GM19324 (cell line): Measurements from ENCODE around the gene RBM44.
"Not testable (repeated sequence)": the region's sequence is repeated elsewhere in the genome, so short reads cannot be mapped to it uniquely, and the experiment has no call there.

ENCODE experiments used
- ATAC-seq: cut with Tn5 transposase; IDR thresholded peaks from one replicate; pipeline ENCODE4 v1.9.1; 2021; ENCODE audit warnings: mild to moderate bottlenecking, moderate library complexity; ENCODE audit not compliant: unreplicated experiment, low FRiP score

RBM44 gene

DNA sequence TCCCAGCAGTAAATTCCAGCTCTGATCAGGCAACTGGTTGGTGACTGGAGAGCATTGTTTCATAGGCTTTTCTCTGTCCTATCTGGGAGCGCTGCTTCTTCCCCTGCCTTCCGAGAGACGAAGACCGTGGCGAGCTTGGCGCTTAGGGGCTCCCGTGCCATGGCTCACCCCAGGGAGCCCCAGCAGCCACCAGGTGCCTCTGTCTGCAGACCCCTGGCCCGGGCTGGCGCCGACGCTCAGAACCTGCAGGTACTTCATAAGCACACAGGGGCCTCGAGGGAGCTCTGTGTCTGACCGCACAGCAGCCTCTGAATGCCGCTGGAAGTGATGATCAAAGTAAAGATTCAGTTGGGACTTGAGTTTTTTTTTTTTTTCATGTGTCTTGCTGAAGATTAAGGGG lies 19.1 kb upstream of the RBM44 start:
- no peak for ATAC-seq

DNA sequence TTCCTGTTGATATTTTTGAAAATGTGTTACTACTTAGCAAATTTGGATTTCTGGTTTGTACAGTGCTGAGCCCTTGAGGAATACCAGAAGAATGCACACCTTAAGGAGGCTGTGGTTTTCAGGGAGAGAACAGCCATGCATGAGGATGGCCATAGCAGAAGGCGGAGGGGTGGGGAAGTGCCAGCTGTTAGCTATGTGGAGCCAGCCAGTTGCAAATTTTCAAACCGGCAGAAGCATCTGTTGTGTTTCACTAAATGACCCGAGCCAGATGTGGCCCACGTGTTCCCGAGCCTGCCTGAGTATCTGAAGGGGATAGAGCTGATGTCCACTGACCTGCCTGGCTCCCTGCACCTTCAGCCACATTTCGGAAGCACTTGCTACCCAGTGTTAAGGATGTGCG lies 16.4 kb upstream of the RBM44 start:
- no peak for ATAC-seq

DNA sequence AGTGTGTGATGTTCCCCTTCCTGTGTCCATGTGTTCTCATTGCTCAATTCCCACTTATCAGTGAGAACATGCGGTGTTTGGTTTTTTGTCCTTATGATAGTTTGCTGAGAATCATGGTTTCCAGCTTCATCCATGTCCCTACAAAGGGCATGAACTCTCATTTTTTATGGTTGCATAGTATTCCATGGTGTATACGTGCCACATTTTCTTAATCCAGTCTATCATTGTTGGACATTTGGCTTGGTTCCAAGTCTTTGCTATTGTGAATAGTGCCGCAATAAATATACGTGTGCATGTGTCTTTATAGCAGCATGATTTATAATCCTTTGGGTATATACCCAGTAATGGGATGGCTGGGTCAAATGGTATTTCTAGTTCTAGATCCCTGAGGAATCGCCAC lies 14.9 kb upstream of the RBM44 start:
- not testable (repeated sequence) for ATAC-seq

DNA sequence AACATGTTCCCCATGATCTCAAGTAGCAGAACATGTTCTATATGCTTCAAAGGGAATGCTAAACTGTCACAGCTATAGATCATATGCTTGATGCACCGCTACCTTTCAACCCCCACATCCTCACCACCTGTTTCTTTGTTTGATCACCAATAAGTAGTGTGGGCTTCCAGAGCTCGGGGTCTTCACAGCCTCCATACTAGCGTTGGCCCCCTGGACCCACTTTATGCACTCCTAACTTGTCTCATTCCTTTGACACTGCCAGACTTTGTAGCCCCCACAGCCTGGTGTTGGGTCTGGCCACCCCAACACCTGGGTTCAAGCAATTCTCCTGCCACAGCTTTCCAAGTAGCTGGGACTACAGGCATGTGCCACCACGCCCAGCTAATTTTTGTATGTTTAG lies 11.6 kb upstream of the RBM44 start:
- no peak for ATAC-seq

DNA sequence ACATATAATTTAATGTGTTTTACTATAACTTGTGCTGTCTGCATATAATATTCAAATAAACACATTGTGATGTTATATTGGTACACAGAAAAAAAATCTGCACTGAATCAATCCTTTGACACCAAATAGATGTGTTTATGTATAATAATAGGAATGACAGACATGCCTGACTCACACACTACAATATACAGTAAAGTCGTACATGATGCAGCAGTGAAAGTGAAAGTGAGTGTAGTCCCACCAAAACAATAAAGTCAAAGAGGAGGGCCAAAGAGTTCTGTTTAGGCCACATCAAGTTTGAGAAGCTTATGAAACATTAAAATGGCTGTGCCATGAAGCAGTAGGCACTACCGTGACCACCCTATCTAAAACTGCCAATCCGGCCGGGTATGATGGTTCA lies 8.2 kb upstream of the RBM44 start:
- ATAC-seq = no peak

DNA sequence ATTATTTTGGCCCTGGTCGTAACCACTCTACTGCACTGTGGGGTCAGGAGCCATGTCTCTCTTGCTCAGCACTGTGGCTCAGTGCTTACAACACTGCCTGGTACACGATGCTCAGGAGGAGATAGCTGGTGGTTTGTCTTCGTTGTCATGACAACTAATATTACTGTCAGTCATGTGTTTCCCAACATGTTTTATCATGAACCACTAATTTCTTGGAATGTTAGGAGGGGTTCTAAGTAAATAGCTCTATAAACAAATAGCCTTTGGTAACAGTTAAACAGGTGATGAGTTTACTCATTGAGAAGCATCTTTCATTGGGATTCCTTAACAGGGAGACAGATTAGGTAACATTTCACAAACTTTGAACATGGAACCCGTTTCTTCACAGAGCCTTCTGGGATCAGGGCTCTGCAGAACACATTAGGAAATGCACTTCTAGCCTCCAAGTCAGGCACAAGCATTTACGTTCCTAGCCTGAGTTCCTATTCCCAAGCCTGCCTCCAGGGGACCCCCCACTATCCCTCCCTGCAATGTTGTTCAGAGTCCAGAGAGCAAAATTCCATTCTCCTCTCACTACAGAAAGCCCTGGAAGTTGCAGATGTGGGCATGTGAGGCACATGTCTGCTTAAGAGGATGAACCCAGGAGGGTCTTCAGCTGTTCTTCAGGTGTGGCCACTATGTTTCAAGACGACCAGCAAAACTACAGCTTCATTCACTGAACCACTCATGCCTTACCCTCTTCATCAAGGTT lies 6.4 kb upstream of the RBM44 start:
- ATAC-seq = no peak

DNA sequence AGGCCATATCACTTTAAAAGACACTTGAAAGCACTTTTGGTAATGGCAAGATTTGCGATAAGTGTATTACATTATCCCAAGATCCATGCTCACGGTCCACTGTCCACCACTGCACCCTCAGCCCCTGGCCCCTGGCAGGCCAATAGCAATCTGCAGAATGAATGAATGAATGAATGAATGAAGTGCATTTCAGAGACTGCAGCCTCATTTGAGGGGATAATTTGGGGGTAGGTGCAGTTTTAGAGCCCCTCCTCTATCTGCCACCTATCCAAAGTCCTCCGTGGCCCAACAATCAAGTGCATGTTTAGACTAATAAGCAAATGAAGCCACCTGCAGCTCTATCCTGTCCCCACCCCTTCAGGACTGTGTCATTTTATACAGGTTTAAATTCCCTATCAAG lies 1.3 kb upstream of the RBM44 start:
- ATAC-seq = no peak

DNA sequence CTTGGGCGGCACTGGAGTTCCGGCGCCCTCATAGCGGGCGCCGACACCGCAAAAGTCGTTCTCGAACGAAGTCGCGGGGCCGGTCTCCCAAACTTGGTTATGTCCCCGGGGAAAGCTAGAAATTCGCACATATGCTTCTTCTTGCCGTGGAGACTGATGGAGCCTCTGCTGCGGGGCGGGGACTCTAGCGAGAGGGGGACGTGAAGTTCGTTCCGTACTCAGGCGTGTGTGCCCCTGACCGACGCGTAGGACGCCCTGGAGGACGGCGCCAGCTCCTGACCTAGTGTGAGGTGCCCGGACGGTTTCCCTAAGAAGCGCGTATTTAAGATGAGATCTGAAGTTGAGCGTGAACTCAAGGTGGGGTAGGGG lies 465 bp downstream of the RBM44 start:
- ATAC-seq = no peak

DNA sequence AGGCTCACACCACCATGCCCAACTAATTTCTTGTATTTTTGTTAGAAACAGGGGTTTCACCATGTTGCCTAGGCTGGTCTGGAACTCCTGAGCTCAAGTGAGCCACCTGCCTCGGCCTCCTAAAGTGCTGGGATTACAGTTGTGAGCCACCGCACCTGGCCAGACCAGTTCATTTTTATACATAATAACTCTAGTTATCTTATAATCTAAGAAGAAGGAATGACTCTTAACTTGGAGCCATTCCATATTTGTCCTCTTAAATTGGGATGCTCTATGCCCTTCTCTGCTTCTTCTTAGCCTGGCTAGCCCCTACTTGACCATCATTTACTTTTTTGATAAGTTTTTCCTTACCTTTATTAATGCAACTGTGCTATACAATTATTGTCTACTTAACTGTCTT lies 2.9 kb downstream of the RBM44 start:
- ATAC-seq = no peak

DNA sequence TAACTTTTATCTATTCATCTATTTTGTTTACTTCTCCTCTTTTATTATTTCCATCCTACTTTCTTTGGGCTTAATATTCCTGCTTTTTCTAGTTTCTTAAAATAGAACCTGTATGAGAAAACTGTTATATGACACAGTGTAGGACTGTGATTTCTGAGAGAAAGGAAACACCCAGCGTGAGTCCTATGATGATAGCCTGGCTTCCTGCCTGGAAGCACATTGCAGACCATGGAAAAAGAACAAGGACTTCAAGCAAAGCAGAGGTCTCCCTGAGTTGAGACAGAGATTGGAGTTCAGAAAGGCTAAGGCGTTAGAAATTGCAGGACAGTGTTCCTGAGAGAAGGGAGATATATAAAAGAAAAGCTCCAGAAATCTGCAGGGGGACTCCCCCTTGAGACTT lies 7.8 kb downstream of the RBM44 start:
- ATAC-seq = no peak

DNA sequence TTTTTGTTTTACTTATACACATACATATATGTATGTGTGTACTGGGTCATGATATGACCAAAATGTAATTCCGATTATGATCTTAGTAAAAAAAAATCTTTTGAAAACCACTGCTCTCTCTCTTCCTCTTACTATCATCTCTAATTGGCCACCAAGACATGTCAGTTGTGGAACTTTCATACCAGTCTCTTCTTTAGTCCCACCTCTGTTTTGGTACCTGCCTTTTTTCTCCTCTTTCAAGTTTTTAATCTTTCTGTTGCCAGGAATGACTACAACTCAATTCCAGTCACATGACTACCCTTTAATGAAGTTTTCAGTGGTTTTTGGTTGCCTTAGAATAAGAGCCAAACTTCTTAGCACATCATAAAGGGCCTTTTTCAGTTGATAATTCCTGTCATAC lies 17.1 kb downstream of the RBM44 start:
- no peak for ATAC-seq

DNA sequence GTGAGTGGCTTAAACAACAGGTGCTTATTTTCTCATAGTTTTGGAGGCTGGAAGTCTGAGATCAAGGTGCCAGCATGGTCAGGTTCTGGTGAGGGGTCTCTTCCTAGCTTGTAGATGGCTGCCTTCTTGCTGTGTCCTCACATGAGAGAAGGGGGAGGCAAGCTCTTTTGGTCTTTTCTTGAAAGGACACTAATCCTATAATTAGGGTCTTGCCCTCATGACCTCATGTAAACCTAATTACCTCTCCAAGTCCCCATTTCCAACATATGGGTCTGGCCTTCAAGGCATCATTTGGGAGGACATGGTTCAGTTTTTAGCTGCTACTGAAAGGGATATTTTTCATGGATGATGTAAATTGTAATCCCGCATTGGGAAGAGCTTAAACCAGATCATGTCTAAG lies 18.0 kb downstream of the RBM44 start:
- no peak for ATAC-seq

DNA sequence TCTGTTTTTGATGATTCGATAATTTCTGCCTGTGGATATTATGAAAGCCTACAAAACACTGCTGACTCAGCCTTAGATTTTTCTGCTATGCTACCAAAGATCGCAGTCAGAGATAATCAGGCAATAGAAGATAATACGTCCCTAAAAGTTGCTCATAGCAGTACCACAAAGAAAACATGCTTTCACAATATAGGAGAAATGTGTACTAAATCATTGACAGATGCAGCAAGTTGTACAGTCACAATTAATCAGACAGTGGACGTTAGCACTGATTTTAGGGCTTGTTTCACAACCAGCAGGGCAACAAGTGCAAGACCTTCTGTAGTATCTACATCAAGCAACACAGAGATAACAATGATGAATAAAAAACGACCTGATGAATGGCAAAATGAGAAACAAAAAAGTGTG lies 19.5 kb downstream of the RBM44 start:
- ATAC-seq = no peak

DNA sequence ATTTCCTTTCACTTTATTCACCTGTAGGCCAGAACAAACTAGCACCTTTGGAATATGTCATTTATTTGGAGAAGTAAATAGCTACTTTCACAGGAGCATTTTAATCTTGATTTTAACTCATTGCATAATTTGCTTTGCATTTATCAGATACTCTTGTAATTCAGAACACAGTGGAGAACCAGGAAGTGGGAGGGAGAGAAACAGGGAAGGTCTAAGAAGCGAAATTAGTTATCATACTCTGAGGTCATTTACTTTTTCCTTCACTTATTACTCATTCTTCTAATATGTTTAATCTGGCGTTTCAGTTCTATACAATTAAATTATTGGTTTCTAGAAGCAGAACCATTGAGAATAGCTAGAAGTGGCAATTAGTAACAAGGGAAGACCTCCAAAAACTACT lies 20.7 kb downstream of the RBM44 start:
- no peak for ATAC-seq

DNA sequence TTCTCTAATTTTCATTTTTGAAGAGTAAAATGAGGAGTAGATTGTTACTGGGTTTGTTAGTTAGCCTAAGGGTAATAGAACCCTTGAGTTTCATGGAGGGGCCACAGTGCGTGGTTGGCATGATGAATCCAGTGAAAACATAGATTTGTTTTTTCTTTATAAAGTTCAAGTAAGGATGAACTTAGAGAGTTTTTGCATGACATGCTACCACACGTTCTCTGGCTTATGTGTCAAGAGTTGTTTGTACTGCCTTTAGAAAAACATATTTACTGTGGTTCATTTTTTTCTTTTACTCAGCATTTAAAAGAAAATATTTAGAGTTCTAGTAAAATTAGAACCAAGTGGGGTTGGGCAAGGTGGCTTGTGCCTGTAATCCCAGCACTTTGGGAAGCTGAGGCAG lies 21.8 kb downstream of the RBM44 start:
- ATAC-seq = no peak

DNA sequence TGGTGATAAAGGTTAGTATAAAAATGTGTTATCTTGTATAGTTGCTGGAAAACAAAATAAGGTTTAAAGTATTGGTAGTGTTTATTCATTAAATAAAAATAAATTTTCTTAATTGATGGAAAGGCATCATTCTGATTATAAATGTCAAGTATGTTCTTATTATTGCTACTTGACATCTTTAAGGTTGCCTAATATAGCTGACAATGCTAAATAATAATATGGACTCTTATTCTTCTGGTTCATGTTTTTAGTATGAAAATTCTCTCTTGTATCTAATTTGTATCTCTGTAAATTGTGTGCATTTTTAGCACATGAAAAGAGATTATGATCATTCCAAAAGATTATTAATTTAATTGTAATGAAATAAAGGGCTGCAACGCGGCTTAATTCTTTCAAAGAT lies 25.0 kb downstream of the RBM44 start:
- ATAC-seq = no peak

DNA sequence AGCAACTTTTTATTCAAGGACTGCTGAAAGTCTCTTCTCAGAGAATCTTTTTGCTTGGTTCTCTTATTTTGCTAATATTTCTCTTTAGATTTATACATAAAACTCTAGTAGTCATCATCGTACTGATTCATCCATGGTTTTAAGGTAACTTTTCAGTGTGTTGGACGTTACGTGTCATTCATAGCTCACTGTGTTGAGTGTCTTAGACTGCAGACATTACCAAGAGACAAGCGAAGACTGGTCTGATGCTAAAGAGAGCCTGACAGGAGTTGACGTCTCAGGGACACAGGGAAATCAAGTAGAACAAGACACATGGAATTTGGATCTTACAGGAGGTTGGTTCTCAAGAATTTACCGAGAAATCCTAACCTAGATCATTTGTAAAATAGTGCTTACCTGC lies 25.5 kb downstream of the RBM44 start:
- no peak for ATAC-seq

DNA sequence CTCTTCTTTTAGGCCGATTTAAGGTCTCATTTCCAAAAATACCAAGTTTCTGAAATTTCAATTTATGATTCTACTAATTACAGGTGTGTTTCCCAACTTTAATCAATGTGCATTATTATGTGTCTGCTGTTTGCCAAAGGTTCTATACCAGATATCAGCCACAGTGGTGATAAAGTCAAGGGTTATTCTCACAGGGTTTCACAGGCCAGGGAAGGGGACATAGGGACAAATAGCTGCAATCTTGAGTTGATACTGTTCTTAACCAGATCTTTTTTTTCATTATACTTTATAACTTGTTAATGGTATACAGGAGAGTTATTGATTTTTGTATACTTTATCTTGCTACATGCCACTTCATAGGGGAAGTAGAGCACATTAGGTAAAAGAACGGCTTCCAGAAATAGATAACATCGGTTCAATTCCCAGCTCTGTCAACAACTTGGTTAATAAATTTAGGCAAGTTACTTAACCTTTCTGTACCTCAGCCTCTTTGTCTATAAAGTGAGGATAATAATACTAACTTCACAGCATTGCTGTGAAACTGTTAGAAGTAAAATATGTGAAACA lies 28.9 kb downstream of the RBM44 start:
- ATAC-seq = no peak

DNA sequence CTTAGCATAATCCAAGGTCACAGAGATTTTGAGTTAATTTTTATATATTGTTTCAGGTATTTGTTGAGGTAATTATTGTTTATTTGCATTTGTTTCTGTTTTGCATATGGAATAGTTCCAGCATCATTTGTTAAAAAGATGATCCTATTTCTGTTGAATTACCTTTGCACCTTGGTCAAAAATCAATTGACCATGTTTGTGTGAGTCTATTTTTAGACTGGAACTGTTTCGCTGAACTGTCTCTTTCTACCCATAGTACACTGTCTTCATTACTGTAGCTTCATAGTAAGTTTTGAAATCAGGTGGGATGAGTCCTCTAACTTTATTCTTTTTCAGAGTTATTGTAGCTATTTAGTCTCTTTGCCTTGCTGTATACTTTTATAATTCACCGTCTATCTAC lies 31.9 kb downstream of the RBM44 start:
- ATAC-seq = no peak

DNA sequence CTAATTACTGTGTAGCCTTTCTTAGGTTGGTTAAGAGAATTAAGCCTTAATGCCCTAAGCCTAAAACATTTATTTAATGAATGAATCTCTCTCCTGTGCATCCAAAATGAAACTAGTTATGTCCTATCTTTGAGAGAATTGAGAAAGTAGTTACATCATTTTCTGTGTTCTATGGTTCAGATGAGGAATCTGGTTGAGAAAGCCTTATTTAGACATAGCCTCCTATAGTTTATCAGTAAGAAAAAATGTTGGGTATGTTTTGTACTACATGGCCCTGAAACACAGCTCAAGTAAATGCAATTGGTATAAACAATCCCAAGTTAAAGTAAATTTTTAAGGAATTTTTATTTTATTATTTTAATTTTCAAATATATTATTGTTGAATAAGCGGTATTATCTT lies 35.0 kb downstream of the RBM44 start:
- ATAC-seq = no peak

DNA sequence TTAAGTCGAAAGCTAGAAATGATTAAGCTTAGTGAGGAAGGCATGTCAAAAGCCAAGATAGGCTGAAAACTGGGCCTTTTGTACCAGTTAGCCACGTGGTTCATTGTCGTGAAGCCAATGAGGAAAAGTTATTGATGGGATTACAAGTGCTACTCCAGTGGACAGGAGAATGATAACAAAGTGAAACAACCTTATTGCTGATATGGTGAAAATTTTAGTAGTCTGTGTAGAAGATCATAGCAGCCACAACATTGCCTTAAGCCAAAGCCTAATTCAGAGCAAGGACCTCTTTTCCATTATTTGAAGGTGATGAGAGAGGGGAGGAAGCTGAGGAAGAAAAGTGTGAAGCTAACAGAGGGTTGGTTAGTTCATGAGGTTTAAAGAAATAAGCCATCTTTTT lies 36.8 kb downstream of the RBM44 start:
- no peak for ATAC-seq

DNA sequence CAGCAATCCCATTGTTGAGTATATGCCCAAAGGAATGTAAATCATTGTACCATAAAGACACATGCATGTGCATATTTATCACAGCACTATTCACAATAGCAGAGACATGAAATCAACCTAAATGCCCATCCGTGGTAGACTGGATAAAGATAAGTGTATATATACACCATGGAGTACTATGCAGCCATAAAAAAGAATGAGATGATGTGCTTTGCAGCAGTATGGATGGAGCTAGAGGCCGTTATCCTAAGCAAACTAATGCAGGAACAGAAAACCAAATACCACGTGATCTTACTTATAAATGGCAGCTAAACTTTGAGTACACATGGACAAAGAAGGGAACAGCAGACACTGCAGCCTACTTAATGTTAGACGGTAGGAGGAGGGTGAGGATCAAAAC lies 42.5 kb downstream of the RBM44 start:
- no peak for ATAC-seq

DNA sequence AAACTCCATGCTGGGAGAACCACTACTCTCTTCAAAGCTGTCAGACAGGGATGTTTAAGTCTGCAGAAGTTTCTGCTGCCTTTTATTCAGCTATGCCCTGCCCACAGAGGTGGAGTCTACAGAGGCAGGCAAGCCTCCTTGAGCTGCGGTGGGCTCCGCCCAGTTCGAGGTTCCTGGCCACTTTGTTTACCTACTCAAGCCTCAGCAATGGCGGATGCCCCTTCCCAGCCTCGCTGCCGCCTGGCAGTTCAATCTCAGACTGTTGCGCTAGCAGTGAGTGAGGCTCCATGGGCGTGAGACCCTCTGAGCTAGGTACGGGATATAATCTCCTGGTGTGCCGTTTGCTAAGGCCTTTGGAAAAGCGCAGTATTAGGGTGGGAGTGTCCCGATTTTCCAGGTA lies 50.4 kb downstream of the RBM44 start:
- not testable (repeated sequence) for ATAC-seq
